Heart left ventricle (tissue), 16 donors: ENCODE results near the gene DVL1. TPM values are rescaled to one million over a fixed set of nuclear protein-coding genes. Genes with fewer than 3 reads are reported as not detected.

ENCODE experiments used
- ATAC-seq, 4 donors: fragments of 200-7000 bp; cut with Tn5 transposase; one replicate each; pipeline ENCODE4 v1.9.1; 2020 to 2022; ENCODE audit warnings: moderate library complexity in 4 of 4, mild to moderate bottlenecking in 3 of 4, moderate number of reproducible peaks in 1 of 4
- DNase-seq, 5 donors: peaks; one replicate each; pipeline ENCODE4 v3.0.0-alpha.2; 2020
- H3K27ac ChIP-seq, 12 donors: fragments of 200-600 bp; sonication (generic) in 4 of 12; one replicate each; pipeline versions ENCODE4 v1.5.0 to v1.8.0; 2016 to 2022; ENCODE audit warnings: mild to moderate bottlenecking in 2 of 12
- H3K27me3 ChIP-seq, 9 donors: fragments of 200-600 bp; sonication (generic) in 2 of 9; one replicate each; pipeline versions ENCODE4 v1.5.1 to v1.8.0; 2016 to 2022; ENCODE audit warnings: mild to moderate bottlenecking in 3 of 9
- H3K36me3 ChIP-seq, 9 donors: fragments of 200-600 bp; sonication (generic) in 2 of 9; one replicate each; pipeline versions ENCODE4 v1.5.0 to v1.8.0; 2018 to 2022; ENCODE audit warnings: mild to moderate bottlenecking in 2 of 9
- H3K4me1 ChIP-seq, 12 donors: fragments of 200-600 bp; sonication (generic) in 4 of 12; one replicate each; pipeline versions ENCODE4 v1.5.0 to v1.8.0; 2016 to 2022; ENCODE audit warnings: mild to moderate bottlenecking in 3 of 12
- H3K4me3 ChIP-seq, 12 donors: fragments of 200-600 bp; sonication (generic) in 4 of 12; one replicate each; pipeline versions ENCODE4 v1.5.0 to v1.8.0; 2017 to 2022; ENCODE audit warnings: mild to moderate bottlenecking in 9 of 12, moderate library complexity in 4 of 12
- H3K9me3 ChIP-seq, 12 donors: fragments of 200-600 bp; sonication (generic) in 4 of 12; one replicate each; pipeline versions ENCODE4 v1.5.0 to v1.8.0; 2016 to 2022; ENCODE audit warnings: mild to moderate bottlenecking in 1 of 12
- POLR2A ChIP-seq, 2 donors: fragments of 450-650 bp; IDR thresholded peaks; one replicate each; pipeline ENCODE4 v1.6.1; 2017; ENCODE audit warnings: antibody characterized with exemption in 2 of 2, mild to moderate bottlenecking in 2 of 2, moderate library complexity in 2 of 2
- WGBS, 4 donors: extraction: QIAGEN DNeasy Blood & Tissue Kit in 2 of 4; methylation state at CpG; one replicate each; pipeline versions ENCODE4 v1.1.5 to v1.1.7; 2013 to 2018; 5-methylcytosine and 5-hydroxymethylcytosine counted together
- intact Hi-C, 10 donors: fragments of 100-400 bp; cut with DNase I; formaldehyde crosslinking; loops; one replicate each; pipeline versions ENCODE4 v1.11.1 to v1.14.2; 2022
- polyA plus RNA-seq, 2 donors: library from polyadenylated mRNA; stranded (reverse); fragments of 200-250 nt; gene quantifications; one replicate each; pipeline ENCODE4 v1.2.3, GENCODE V29; 2013
- total RNA-seq, 9 donors: library from RNA; depleted of rRNA in 2 of 9; stranded (reverse); fragments of >200 nt in 2 of 9; fragmentation: NEBNext Ultra II Directional in 3 of 9; extraction: Animal tissue kit (Norgen Biotek cat#: 25700) in 3 of 9; gene quantifications; one replicate each; pipeline versions ENCODE4 v1.1.0 to v1.2.4, GENCODE V29; 2016 to 2023
- TF ChIP-seq, protein P1 (sequence below), 12 donors: fragments of 200-600 bp; sonication (generic) in 4 of 12; IDR thresholded peaks; one replicate each; pipeline versions ENCODE4 v1.5.0 to v1.8.0; 2018 to 2022; ENCODE audit warnings: antibody characterized with exemption in 12 of 12, mild to moderate bottlenecking in 5 of 12
- donor health status: ischemic (EF 13 %, LVEDD 7.1; RV severe dilation, severe dysfunction).
- donor health status: healthy with polysubstance abuse.
- donor health status: DM: no; HTN: yes; CAD: no.
- donor health status: DM: no; HTN: no; CAD: no.
- donor health status: ischemic (EF 25% LVEDD 6.9; RV normal size, moderate dysfunction).
- donor health status: ischemic (EF 25% LVEDD 5.7; RV mildly dilated, moderate dysfunction).
- donor health status: healthy.
- donor health status: DM: yes; HTN: yes; CAD: no.
- donor health status: ischemic (EF 35%, LVEDD 5.7; RV mildly dilated, moderate dysfunction).
- donor health status: nonischemic (EF 11% LVEDD 7.7; RV severe dilation, severe dysfunction).
- donor health status: DM: yes; HTN: yes; CAD: no.
- donor health status: PGD.
- donor health status: ischemic (EF 29% LVEDD 5.4; RV normal size, mild dysfunction).
- donor health status: nonischemic (EF 23%, LVEDD 6.1; RV moderate dilation, normal function).

Gene DVL1
- total and polyA plus RNA-seq, 11 donors, result 75.3 to 177 (median 87.1) TPM

DNA sequence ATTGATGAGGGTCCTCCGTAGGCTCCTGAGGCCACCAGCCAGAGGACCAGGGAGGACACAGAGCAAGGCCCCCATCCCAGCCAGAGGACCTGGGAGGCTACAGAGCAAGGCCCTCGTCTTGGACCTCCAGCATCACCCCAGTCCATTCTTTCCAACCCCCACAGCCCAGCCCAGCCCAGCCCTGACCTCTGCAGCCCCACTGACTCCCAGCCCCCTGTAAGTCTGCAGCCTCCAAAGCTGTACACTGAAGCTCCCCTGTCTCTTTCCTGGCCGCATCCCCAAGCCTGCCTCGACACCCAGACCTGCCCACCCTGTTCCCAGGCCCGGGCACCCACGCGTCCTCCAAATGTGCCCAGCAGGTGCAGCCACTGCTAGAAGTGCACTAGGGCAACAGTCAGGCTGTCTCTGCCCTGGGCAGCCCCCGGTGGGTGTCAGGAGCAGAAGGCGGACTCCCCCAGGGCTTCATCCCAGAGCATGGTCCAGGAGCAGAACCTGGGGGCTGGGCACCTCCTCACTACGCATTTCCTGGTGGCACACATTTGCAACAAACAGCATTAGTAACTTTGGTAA lies 2.1 kb downstream of the DVL1 start:
- Histone ChIP-seq H3K9me3 (no peaks in the 10 kb centered on the region), H3K27me3 (peaks cover 0 to 4% (median 0%) of the 10 kb centered on the region in 9 donors), H3K27ac (peak overlapping the region; percentile 42 to 87 (median 80)), H3K4me3 (peak overlapping the region in 9 of 12 donors; percentile 54 to 93 (median 80)), H3K4me1 (peaks cover 3 to 67% (median 42%) of the 10 kb centered on the region in 12 donors), H3K36me3 (peaks cover 0 to under 1% (median 0%) of the 10 kb centered on the region in 9 donors)
- ATAC-seq (no peak), DNase-seq (no peak)
- intact Hi-C loops, result no loop called here
- 86 to 89% (median 88%) methylated on average over 8 to 10 of the region's 10 CpGs for WGBS, 4 donors
- TF ChIP-seq POLR2A (IDR thresholded peaks at IDR 0.05), result no peak
- TF ChIP-seq, protein P1, sequence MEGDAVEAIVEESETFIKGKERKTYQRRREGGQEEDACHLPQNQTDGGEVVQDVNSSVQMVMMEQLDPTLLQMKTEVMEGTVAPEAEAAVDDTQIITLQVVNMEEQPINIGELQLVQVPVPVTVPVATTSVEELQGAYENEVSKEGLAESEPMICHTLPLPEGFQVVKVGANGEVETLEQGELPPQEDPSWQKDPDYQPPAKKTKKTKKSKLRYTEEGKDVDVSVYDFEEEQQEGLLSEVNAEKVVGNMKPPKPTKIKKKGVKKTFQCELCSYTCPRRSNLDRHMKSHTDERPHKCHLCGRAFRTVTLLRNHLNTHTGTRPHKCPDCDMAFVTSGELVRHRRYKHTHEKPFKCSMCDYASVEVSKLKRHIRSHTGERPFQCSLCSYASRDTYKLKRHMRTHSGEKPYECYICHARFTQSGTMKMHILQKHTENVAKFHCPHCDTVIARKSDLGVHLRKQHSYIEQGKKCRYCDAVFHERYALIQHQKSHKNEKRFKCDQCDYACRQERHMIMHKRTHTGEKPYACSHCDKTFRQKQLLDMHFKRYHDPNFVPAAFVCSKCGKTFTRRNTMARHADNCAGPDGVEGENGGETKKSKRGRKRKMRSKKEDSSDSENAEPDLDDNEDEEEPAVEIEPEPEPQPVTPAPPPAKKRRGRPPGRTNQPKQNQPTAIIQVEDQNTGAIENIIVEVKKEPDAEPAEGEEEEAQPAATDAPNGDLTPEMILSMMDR (IDR thresholded peaks at IDR 0.05), result no peak

DNA sequence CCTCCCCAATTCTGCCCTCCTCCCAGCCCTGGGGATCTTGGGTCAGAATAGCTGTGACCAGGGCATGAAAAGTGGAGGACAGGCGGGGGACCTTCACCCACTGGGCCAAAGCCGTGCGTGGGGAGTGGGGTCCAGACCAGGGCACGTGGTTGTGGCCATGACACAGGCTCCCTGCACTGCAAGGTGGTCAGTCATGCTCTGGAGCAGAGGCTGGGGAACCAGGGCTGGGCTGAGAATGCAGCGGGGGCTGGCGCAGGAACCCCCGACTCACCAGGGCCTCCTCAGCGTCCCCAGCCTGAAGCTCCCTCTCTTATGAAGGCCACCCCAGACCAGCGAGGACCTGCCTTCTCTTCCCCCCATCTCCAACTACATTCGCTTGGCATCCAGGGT lies 2.7 kb downstream of the DVL1 start:
- no peak for TF ChIP-seq POLR2A (IDR thresholded peaks at IDR 0.05)
- TF ChIP-seq, protein P1 (IDR thresholded peaks at IDR 0.05), result no peak
- H3K27ac ChIP-seq, result peak overlapping the region in 4 of 12 donors; percentile 25 to 86 (median 33)

DNA sequence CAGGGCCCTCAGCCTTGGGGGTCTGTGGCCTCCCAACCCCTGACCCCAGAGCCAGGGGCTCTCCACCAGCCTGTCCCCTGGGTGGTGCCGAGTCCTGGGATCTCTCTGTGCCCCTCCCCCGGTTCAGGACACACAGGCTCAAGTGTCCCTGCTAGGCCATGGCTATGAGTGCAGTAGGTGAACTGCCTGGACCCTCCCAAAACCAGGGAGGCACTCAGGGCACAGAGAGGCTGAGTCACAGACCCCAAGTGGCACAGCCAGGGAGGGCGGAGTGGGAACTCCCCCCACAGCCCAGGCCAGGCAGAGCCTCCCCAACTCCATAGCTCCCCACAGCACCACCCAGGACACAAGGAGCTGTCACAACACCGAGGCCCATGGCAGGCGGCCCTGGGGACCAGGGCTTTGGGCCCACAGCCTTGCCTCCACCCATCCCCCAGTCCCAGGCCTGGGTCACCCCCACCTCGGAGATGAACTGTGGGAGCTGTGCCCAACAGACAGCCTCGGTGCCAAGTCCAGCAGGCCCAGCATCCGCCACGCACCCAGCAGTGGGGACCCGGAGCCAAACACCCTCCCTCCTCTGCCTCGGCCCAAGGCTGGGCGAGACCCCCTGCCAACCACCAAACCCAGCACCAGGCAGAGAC lies 3.2 kb downstream of the DVL1 start:
- H3K27ac ChIP-seq, result peak overlapping the region in 6 of 12 donors; percentile 4 to 86 (median 33)
- DNase-seq (no peak), ATAC-seq (peak in 2 of 4 donors; percentile 6 to 27)
- TF ChIP-seq POLR2A (IDR thresholded peaks at IDR 0.05), result no peak
- TF ChIP-seq, protein P1 (IDR thresholded peaks at IDR 0.05), result no peak
- no peaks in the 10 kb centered on the region for H3K9me3 ChIP-seq
- H3K36me3 ChIP-seq, result peaks cover 0 to 12% (median 8%) of the 10 kb centered on the region in 9 donors
- H3K4me3 ChIP-seq, result peak overlapping the region in 3 of 12 donors; percentile 3 to 10 (median 7)
- intact Hi-C loops, result no loop called here
- no peaks in the 10 kb centered on the region for H3K27me3 ChIP-seq
- peaks cover 3 to 59% (median 35%) of the 10 kb centered on the region in 12 donors for H3K4me1 ChIP-seq
- WGBS, 4 donors, result 53 to 65% (median 61%) methylated on average over 3 to 12 of the region's 12 CpGs

More for the DNA sequence above, 2.7 kb downstream of the DVL1 start:
- ATAC-seq (no peak), DNase-seq (no peak)
- intact Hi-C loops, result no loop called here
- Histone ChIP-seq H3K4me3 (peak overlapping the region in 1 of 12 donors; percentile 10), H3K36me3 (peaks cover 0 to 7% (median 4%) of the 10 kb centered on the region in 9 donors), H3K9me3 (no peaks in the 10 kb centered on the region), H3K27me3 (peaks cover 0 to 1% (median 0%) of the 10 kb centered on the region in 9 donors), H3K4me1 (peaks cover 3 to 61% (median 37%) of the 10 kb centered on the region in 12 donors)
- 86 to 97% (median 95%) methylated on average over 7 to 10 of the region's 10 CpGs for WGBS, 4 donors

DNA sequence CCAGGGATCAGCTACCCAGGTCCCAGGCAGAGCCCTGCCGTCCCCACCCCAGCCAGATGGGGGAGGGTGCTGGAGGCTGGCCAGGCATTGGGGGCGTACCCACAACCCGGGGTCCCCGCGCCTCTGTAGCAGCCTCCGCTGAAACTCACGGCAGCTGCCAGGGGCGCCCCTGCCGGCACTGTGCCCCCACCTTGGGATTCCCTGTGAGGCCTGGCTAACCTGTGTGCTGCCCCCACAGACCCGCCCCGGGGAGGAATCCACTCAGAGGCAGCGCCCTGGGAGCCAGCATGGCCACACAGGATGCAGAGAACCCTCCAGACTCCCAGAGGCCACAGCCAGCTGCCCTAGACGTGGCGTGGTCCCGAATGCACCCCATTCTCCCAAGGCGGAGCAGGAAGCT lies 3.8 kb downstream of the DVL1 start:
- no peak for DNase-seq
- Histone ChIP-seq H3K27ac (peak overlapping the region in 4 of 12 donors; percentile 4 to 86 (median 32)), H3K27me3 (no peaks in the 10 kb centered on the region), H3K9me3 (no peaks in the 10 kb centered on the region), H3K4me1 (peaks cover 3 to 59% (median 35%) of the 10 kb centered on the region in 12 donors), H3K4me3 (no peak overlapping the region), H3K36me3 (peaks cover 0 to 14% (median 9%) of the 10 kb centered on the region in 9 donors)
- TF ChIP-seq POLR2A (IDR thresholded peaks at IDR 0.05), result no peak
- TF ChIP-seq, protein P1 (IDR thresholded peaks at IDR 0.05), result no peak
- WGBS, 4 donors, result 70 to 87% (median 81%) methylated on average over 7 to 16 of the region's 16 CpGs
- intact Hi-C loops, result no loop called here
- no peak for ATAC-seq
